Ovary (tissue), 9 donors: ENCODE results near the gene SLC26A4. TPM values are rescaled to one million over a fixed set of nuclear protein-coding genes. Genes with fewer than 3 reads are reported as not detected.

Experiments used
- DNase-seq, 5 donors: peaks; one replicate each; pipeline ENCODE4 v3.0.0-alpha.2; 2019 to 2020
- H3K27ac ChIP-seq, 2 donors: fragments of 200-600 bp; one replicate each; pipeline versions ENCODE4 v1.5.1 to v1.8.0; 2019 to 2022
- H3K27me3 ChIP-seq: fragments of 200-600 bp; one replicate; pipeline ENCODE4 v1.8.0; 2022
- H3K36me3 ChIP-seq: fragments of 200-600 bp; sonication (generic); one replicate; pipeline ENCODE4 v1.5.1; 2019
- H3K4me1 ChIP-seq: one replicate; pipeline ENCODE4 v1.8.1; 2013; ENCODE audit warnings: mild to moderate bottlenecking, moderate library complexity; ENCODE audit not compliant: insufficient read depth
- H3K4me3 ChIP-seq: fragments of 200-600 bp; sonication (generic); one replicate; pipeline ENCODE4 v1.5.1; 2017
- H3K9me3 ChIP-seq, 2 donors: fragments of 200-600 bp in 1 of 2; sonication (generic) in 1 of 2; one replicate each; pipeline versions ENCODE4 v1.5.1 to v1.8.1; 2013 to 2019; ENCODE audit warnings: mild to moderate bottlenecking in 1 of 2, moderate library complexity in 1 of 2
- EP300 ChIP-seq: sonication (generic); formaldehyde crosslinking; IDR thresholded peaks from one replicate; pipeline ENCODE4 v1.6.1; 2017; ENCODE audit warnings: antibody characterized with exemption
- POLR2A ChIP-seq: fragments of 450-650 bp; IDR thresholded peaks from one replicate; pipeline ENCODE4 v1.6.1; 2017; ENCODE audit warnings: antibody characterized with exemption, mild to moderate bottlenecking, moderate library complexity
- WGBS, 3 donors: extraction: QIAGEN DNeasy Blood & Tissue Kit in 1 of 3; methylation state at CpG; one replicate each; pipeline versions ENCODE4 v1.1.5 to v1.1.7; 2013 to 2017; 5-methylcytosine and 5-hydroxymethylcytosine counted together
- intact Hi-C, 4 donors: fragments of 100-400 bp; cut with DNase I; formaldehyde crosslinking; loops; one replicate each; pipeline versions ENCODE4 v1.11.0 to v1.15.1; 2022 to 2023
- polyA plus RNA-seq, 2 donors: library from polyadenylated mRNA; stranded (reverse); fragments of 200-250 nt in 1 of 2; fragments of 350-450 nt in 1 of 2; fragmentation: Illumina TruSeq in 1 of 2; extraction: RNeasy Lipid Tissue Mini Kit (QIAGEN cat#74804) in 1 of 2; gene quantifications; one replicate each; pipeline ENCODE4 v1.2.3, GENCODE V29; 2013 to 2014
- total RNA-seq, 7 donors: library from RNA; depleted of rRNA in 2 of 7; stranded (reverse); fragments of >200 nt in 2 of 7; fragmentation: NEBNext Ultra II Directional in 3 of 7; extraction: Animal tissue kit (Norgen Biotek cat#: 25700) in 3 of 7; gene quantifications; one replicate each; pipeline versions ENCODE4 v1.1.0 to v1.2.4, GENCODE V29; 2016 to 2023
- TF ChIP-seq, protein P1 (sequence below), 3 donors: fragments of 450-650 bp in 2 of 3; fragments of 200-600 bp in 1 of 3; IDR thresholded peaks; one replicate each; pipeline versions ENCODE4 v1.5.1 to v1.8.0; 2016 to 2022; ENCODE audit warnings: antibody characterized with exemption in 3 of 3, mild to moderate bottlenecking in 1 of 3
- donor health status: DM: no; HTN: no; CAD: no; lungs with moderate emphysema.
- donor health status: DM: no; HTN: no; CAD: no.
- donor health status: Bipolar disorder and iron deficiency.
- donor health status: DM: yes; HTN: yes; CAD: no.
- donor health status: DM: no; HTN: no; CAD: no.
- donor health status: DM: yes; HTN: yes; CAD: no.

The SLC26A4 gene
- total and polyA plus RNA-seq, 9 donors = 0.11 to 1.3 (median 0.62) TPM

DNA sequence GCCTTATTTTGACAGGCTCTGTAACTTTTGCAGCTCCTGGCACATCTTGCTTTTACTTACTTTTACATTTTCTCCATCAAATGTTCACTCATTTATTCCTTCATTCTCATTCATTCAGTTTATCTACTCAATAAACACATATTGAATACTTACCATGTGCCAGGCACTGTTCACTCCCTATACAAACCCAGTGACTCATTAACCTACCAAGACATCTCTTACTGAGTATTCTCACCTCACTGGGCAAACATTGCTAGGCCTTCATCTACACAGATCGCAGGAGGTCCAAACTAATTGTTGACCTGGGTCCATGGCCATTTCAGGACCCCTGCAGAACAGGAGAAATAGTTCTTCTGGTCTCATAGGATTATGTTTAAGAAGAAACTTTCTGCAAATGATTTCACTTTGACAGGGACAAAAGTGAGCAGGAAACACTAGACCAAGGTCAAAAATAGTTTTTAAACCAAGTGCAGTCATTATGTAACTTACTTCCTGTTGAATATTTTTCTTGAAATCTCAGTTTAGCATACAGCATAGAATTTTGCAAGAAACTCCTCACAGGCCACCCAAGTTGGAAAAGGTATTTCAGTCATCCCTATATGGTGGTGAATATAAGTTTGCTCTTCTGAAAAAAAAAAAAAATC lies 17.6 kb downstream of the SLC26A4 start:
- TF ChIP-seq EP300 (no peak), POLR2A (no peak)
- Histone ChIP-seq H3K9me3 (no peaks in the 10 kb centered on the region), H3K4me1 (no peaks in the 10 kb centered on the region), H3K36me3 (no peaks in the 10 kb centered on the region), H3K27me3 (no peaks in the 10 kb centered on the region), H3K4me3 (no peak overlapping the region), H3K27ac (no peak overlapping the region)
- WGBS, 3 donors = 91 to 97% (median 97%) methylated on average over 1 of the region's 1 CpG
- no peak for DNase-seq
- intact Hi-C loops = no loop called here

DNA sequence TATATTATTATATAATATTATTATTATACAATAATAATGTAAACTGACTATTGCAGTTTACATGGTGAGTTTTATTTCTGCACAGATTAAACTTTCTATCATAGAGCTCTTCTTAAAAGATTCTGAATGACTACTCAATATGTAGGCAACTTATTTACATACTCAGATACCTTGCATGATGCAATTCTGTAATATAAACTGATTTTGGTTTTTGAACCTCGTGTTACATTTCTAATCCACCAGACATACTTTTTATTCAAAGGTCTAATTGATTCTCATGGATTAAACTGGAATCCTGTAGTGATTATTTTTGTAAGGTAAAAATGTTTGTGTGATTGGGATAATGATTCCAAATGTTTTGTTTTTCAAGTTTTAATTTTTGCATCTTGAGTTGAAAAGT lies 19.9 kb downstream of the SLC26A4 start:
- H3K9me3 ChIP-seq = no peaks in the 10 kb centered on the region
- no peak overlapping the region for H3K4me3 ChIP-seq
- no peaks in the 10 kb centered on the region for H3K27me3 ChIP-seq
- no peaks in the 10 kb centered on the region for H3K4me1 ChIP-seq
- WGBS, 3 donors = 64 to 90% (median 75%) methylated on average over 1 of the region's 1 CpG
- H3K27ac ChIP-seq = no peak overlapping the region
- DNase-seq = no peak
- intact Hi-C loops = no loop called here
- H3K36me3 ChIP-seq = no peaks in the 10 kb centered on the region
- TF ChIP-seq POLR2A (no peak), EP300 (no peak)
- TF ChIP-seq, protein P1, sequence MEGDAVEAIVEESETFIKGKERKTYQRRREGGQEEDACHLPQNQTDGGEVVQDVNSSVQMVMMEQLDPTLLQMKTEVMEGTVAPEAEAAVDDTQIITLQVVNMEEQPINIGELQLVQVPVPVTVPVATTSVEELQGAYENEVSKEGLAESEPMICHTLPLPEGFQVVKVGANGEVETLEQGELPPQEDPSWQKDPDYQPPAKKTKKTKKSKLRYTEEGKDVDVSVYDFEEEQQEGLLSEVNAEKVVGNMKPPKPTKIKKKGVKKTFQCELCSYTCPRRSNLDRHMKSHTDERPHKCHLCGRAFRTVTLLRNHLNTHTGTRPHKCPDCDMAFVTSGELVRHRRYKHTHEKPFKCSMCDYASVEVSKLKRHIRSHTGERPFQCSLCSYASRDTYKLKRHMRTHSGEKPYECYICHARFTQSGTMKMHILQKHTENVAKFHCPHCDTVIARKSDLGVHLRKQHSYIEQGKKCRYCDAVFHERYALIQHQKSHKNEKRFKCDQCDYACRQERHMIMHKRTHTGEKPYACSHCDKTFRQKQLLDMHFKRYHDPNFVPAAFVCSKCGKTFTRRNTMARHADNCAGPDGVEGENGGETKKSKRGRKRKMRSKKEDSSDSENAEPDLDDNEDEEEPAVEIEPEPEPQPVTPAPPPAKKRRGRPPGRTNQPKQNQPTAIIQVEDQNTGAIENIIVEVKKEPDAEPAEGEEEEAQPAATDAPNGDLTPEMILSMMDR (IDR thresholded peaks at IDR 0.05) = no peak

DNA sequence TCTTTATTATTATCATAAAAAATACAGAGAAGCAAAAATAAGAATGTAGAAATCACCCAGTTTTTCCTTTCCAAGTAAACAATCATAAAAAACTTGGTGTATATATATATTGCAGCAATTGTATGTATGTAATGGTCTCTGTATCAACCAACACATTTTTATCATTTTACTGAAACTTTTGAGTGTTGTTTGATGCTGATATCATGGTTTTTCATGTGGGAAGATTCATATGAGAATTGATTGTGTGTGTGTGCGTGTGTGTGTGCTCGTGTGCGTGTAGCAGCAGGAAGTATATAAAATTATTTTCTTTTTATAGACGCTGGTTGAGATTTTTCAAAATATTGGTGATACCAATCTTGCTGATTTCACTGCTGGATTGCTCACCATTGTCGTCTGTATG lies 22.3 kb downstream of the SLC26A4 start:
- Histone ChIP-seq H3K27me3 (no peaks in the 10 kb centered on the region), H3K9me3 (no peaks in the 10 kb centered on the region), H3K36me3 (no peaks in the 10 kb centered on the region), H3K4me1 (no peaks in the 10 kb centered on the region), H3K4me3 (no peak overlapping the region), H3K27ac (no peak overlapping the region)
- no peak for DNase-seq
- intact Hi-C loops = no loop called here
- TF ChIP-seq POLR2A (no peak), EP300 (no peak)
- TF ChIP-seq, protein P1 (IDR thresholded peaks at IDR 0.05) = no peak
- WGBS, 3 donors = 94 to 96% (median 96%) methylated on average over 5 of the region's 5 CpGs

DNA sequence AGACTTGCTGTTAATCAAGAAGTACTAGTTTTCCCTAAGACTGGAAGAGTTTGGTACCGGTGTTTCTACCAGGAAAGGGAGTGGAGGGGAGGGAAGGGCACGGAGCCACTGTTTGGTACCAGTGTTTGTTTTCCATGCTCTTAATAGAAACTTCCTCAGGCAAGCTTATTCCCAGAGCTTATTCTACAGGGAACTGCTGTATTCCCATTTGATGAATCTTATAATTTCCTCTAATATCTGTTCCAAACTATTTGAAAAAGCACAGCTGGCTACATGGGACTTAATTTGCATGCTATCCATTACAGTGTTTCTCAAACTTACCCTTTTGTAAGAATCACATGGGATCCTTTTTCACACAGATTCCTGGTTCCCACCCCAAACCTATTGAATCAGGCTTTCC lies 23.7 kb downstream of the SLC26A4 start:
- no peaks in the 10 kb centered on the region for H3K27me3 ChIP-seq
- intact Hi-C loops = no loop called here
- H3K9me3 ChIP-seq = no peaks in the 10 kb centered on the region
- H3K4me3 ChIP-seq = no peak overlapping the region
- H3K27ac ChIP-seq = no peak overlapping the region
- H3K4me1 ChIP-seq = no peaks in the 10 kb centered on the region
- whole genome bisulfite sequencing, 3 donors = 60 to 74% (median 72%) methylated on average over 2 of the region's 2 CpGs
- no peak for DNase-seq
- no peaks in the 10 kb centered on the region for H3K36me3 ChIP-seq
- TF ChIP-seq POLR2A (no peak), EP300 (no peak)
- TF ChIP-seq, protein P1 (IDR thresholded peaks at IDR 0.05) = no peak

DNA sequence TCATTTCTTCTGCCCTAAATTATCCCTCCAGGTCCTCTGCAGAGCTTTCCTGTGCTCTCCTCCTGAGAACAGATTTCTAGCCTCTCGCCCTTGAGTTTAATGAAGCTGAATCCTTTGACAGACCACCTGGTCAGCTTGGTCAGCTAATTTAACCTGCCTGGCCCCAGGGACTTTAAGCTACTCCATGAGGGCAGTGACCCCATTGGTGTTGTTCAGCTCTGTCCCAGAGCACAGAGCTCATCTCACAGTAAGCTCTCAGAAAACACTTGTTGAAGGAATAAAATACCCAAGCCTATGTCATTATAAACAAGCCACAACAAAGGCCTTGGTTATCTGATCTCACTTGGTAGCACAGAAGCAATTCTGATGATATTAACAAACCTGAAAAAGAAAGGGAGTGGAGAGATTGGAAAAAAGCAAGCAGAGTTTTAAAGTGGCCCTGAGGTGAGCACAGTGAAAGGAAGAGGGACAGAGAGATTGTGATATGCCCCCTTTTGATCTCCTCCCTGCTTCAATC lies 24.4 kb downstream of the SLC26A4 start:
- no peak overlapping the region for H3K27ac ChIP-seq
- no peaks in the 10 kb centered on the region for H3K4me1 ChIP-seq
- H3K9me3 ChIP-seq = no peaks in the 10 kb centered on the region
- 90 to 97% (median 96%) methylated on average over 1 of the region's 1 CpG for WGBS, 3 donors
- DNase-seq = no peak
- H3K27me3 ChIP-seq = no peaks in the 10 kb centered on the region
- no peak overlapping the region for H3K4me3 ChIP-seq
- no peaks in the 10 kb centered on the region for H3K36me3 ChIP-seq
- TF ChIP-seq EP300 (no peak), POLR2A (no peak)
- TF ChIP-seq, protein P1 (IDR thresholded peaks at IDR 0.05) = no peak
- intact Hi-C loops = no loop called here
